Fibroblast of skin of left biceps (primary cell): ENCODE results near the gene NINJ2.
"Not testable (repeated sequence)": the region's sequence is repeated elsewhere in the genome, so short reads cannot be mapped to it uniquely, and the experiment has no call there.

Experiments
- DNase-seq, 2 experiments: peaks; one replicate each; pipeline ENCODE4 v3.0.0-alpha.2; 2013; ENCODE audit warnings: low read depth in 2 of 2

The NINJ2 gene

GRCh38 chr12:641321-641720 lies 21.9 kb downstream of the NINJ2 start:
- not testable (repeated sequence) for DNase-seq

GRCh38 chr12:640773-641172 lies 22.5 kb downstream of the NINJ2 start:
- DNase-seq = no peak

- DNase-seq = no peak
Measured at GRCh38 chr12:639988-640387, 23.3 kb downstream of the NINJ2 start.

- no peak for DNase-seq
Measured at GRCh38 chr12:639566-639965, 23.7 kb downstream of the NINJ2 start.

- no peak for DNase-seq
Measured at GRCh38 chr12:638953-639557, 24.2 kb downstream of the NINJ2 start.

- no peak for DNase-seq
Measured at GRCh38 chr12:636632-637031, 26.6 kb downstream of the NINJ2 start.

GRCh38 chr12:633731-634130 lies 29.5 kb downstream of the NINJ2 start:
- DNase-seq = no peak

GRCh38 chr12:632102-632696 lies 31.0 kb downstream of the NINJ2 start:
- DNase-seq = peak; percentile 27 to 38

GRCh38 chr12:630656-631632 lies 32.3 kb downstream of the NINJ2 start:
- DNase-seq = no peak

GRCh38 chr12:628742-629078 lies 34.5 kb downstream of the NINJ2 start:
- not testable (repeated sequence) for DNase-seq

- no peak for DNase-seq
Measured at GRCh38 chr12:627863-628741, 35.1 kb downstream of the NINJ2 start.

GRCh38 chr12:627285-627684 lies 36.0 kb downstream of the NINJ2 start:
- DNase-seq = no peak

GRCh38 chr12:625998-626397 lies 37.2 kb downstream of the NINJ2 start:
- no peak for DNase-seq

GRCh38 chr12:623865-624372 lies 39.3 kb downstream of the NINJ2 start:
- DNase-seq = no peak

- DNase-seq = no peak
Measured at GRCh38 chr12:623172-623864, 39.9 kb downstream of the NINJ2 start.

GRCh38 chr12:622416-622815 lies 40.8 kb downstream of the NINJ2 start:
- DNase-seq = no peak

- DNase-seq = no peak
Measured at GRCh38 chr12:619346-619745, 43.9 kb downstream of the NINJ2 start.

- no peak for DNase-seq
Measured at GRCh38 chr12:618605-619004, 44.6 kb downstream of the NINJ2 start.

GRCh38 chr12:617304-617915 lies 45.8 kb downstream of the NINJ2 start:
- DNase-seq = no peak

GRCh38 chr12:615620-616019 lies 47.6 kb downstream of the NINJ2 start:
- no peak for DNase-seq
